OCI-LY1 (cell line): ENCODE results near the gene RAB39B.

Experiments used
- EZH2 ChIP-seq: fragments of 200-600 bp; sonication (generic), shearing (Covaris generic); IDR thresholded peaks from 2 replicates; pipeline ENCODE4 v1.8.0; 2017; ENCODE audit warnings: borderline replicate concordance, mixed run types, mild to moderate bottlenecking, antibody characterized with exemption, low read length, moderate library complexity, mixed read lengths
- TF ChIP-seq, protein P1 (sequence below): fragments of 200-600 bp; sonication (generic), shearing (Covaris generic); IDR thresholded peaks from 2 replicates; pipeline ENCODE4 v1.5.1; 2017; ENCODE audit warnings: mild to moderate bottlenecking, antibody characterized with exemption, low read length, moderate library complexity, mixed read lengths

GRCh38 chrX:155313766-155314165 lies 49.5 kb upstream of the RAB39B start:
- TF ChIP-seq, protein P1, sequence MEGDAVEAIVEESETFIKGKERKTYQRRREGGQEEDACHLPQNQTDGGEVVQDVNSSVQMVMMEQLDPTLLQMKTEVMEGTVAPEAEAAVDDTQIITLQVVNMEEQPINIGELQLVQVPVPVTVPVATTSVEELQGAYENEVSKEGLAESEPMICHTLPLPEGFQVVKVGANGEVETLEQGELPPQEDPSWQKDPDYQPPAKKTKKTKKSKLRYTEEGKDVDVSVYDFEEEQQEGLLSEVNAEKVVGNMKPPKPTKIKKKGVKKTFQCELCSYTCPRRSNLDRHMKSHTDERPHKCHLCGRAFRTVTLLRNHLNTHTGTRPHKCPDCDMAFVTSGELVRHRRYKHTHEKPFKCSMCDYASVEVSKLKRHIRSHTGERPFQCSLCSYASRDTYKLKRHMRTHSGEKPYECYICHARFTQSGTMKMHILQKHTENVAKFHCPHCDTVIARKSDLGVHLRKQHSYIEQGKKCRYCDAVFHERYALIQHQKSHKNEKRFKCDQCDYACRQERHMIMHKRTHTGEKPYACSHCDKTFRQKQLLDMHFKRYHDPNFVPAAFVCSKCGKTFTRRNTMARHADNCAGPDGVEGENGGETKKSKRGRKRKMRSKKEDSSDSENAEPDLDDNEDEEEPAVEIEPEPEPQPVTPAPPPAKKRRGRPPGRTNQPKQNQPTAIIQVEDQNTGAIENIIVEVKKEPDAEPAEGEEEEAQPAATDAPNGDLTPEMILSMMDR = no peak
- TF ChIP-seq EZH2 = no peak
